Hindlimb muscle (tissue), 1 donor: ENCODE results near the gene MAN1A2. TPM values are rescaled to one million over a fixed set of nuclear protein-coding genes. Genes with fewer than 3 reads are reported as not detected.
A peak's percentile ranks its signal among the peaks of the same experiment; 100 is the strongest.
"Not testable (repeated sequence)": the region's sequence is repeated elsewhere in the genome, so short reads cannot be mapped to it uniquely, and the experiment has no call there.

Experiments used
- DNase-seq: peaks from one replicate; pipeline ENCODE4 v3.0.0-alpha.2; 2013
- polyA plus RNA-seq: library from polyadenylated mRNA; unstranded; fragments of 120-200 nt; gene quantifications from one replicate; pipeline ENCODE4 v1.2.1, GENCODE V29; 2013; ENCODE audit not compliant: insufficient read length

MAN1A2 gene
- polyA plus RNA-seq, 1 donor, result 24.6 TPM

DNA sequence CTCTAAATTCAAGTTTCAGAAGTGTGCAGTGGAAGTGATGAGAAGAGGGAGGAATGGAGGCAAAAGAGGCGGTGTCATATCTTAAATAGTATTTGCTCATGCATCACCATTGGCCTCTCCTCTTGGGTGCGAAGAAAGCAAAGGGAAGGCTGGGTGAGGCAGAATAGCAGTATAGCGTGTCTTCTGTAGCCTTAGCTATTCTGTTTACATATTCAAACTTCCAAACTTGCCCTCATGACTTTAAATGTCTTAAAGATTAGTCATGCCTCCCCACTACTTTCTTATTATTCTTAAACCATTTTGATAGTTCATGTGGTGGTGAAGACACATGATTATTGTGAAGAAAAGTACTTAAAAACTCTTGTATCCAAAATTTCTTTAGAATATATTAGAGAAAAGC is 134.0 kb downstream of the MAN1A2 start:
- no peak for DNase-seq

DNA sequence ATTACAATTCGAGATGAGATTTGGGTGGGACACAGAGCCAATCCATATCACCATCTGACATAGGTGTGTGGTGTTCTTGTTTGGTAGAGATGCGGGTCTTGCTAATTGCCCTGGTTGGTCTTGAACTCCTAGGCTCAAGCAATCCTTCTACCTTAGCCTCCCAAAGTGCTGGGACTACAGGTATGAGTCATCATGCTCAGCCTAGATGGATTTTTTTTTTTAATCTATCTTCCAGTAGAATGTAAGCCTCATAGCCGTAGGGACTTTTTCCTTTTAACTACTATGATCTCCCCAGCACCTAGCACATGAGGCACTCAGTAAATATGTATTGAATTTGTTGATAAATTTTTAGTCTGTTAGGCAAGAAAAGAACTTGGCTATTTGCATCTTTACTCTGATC is 144.0 kb downstream of the MAN1A2 start:
- no peak for DNase-seq

GRCh38 chr1:117512728-117513321 is 145.6 kb downstream of the MAN1A2 start:
- DNase-seq, result peak; percentile 14

GRCh38 chr1:117523111-117523510 is 155.9 kb downstream of the MAN1A2 start:
- DNase-seq, result no peak

DNA sequence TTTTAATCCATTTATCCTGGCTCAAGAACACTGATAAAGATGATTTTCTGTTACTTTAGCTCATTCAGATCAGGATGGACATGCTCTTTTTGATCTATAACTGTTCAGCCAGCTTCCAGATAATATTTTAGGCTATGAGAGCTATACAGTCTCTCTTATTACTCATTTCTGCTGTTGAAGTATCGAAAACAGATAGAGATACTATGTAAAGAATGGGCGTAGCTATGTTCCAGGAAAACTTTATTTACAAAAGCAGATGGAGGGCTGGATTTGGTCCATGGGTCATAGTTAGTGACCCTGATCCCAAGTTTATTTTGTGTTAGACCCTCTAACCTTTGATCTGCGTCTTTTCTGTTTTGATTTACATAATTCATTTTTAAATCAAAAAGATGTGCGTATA is 159.8 kb downstream of the MAN1A2 start:
- DNase-seq, result no peak

DNA sequence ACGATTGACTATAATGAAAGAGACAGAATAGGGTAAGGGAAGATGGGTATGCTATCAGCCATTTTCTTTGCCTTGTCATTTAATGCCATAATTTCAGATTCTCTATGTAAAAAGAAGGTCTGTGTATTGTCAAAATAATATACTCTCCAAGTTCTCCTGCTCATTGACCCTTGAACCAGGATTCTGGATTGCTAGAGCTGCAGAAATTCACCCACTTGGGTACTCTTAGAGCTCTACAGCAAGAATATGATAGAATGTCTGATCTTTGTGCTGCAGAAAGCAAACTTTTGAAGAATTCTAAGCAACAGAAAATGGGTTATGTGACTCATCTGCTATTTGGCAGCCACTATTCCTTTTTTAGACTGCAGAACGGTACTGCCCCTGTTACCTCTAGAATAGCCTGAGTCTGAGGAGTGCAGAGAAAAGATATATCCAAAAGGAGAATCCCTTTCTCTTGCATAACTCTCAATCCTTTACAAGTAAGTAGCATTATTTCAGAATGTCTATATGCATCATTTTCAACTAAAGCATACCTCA is 160.4 kb downstream of the MAN1A2 start:
- no peak for DNase-seq

- no peak for DNase-seq
These were observed 162.4 kb downstream of the MAN1A2 start for GRCh38 chr1:117529683-117530082.

- no peak for DNase-seq
These were observed 164.0 kb downstream of the MAN1A2 start for GRCh38 chr1:117531222-117531621.

DNA sequence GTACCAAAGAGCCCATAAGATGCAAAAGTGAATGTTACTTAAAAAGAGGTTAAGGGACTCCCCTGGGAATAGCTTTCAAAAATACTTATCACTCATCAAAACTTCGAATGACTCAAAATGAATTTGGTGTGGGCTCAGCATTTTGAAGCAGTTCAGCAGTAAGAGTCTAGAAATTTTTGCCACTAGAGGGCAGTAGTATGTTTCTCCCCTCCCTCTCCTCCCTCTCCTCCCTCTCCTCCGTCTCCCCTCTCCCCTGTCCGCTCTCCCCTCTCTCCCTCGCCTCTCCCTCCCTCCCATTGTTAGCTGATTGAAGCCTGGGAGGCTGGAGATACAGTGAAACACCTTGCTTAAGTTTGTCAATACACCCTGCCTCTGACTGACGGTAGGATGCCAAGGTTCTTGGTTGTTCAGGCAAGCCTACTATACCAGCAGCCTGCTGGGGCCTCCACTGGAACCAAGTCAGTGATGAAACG is 167.8 kb downstream of the MAN1A2 start:
- DNase-seq, result peak; percentile 40

DNA sequence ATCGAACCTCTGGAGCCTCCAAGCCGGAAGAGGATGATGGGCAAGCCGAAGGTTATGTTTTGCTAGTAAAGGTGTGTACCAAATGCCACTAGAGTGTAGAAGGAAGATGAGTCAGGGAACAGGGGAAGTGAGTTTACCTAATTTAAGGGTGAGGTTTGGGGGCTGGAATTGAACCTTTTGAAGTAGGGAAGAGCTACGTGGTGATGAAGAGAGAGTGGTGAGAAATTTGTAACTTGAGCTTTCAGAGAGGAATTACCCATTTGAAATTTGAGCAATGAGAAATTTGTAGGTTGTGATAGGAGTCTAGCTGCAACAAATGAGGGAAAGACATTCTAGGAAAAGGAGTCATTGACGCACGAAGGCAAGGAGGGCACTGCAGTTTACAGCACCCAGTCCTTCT is 168.6 kb downstream of the MAN1A2 start:
- DNase-seq, result no peak

DNA sequence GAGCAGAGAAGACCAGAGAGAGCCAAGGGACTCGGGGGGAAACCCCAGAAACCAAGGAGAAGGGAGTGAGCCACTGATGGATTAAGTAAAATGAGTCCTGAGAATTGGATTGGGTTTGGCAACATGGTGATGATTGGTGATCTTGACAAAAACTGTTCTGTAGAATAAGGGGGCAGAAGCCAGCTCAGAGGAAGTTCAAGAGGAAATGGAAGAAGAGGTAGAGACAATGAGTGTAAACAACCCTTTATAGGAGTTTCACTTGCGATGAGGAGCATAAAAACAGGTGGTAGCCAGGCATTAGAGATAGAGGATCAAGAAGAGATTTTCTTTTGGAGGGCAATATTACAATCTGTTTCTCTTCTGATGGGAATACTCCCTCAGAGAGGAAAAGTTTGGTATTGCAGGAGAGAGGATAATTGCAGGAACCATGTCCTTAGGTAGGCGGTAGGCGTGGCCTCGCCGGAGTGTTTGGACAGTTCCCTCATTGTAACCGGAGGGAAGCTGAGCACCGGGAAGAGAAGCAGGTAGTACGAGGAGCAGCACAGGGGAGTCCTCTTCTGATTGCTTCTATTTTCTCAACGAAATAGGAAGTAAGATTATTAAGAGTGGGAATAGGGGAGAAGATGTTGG is 170.2 kb downstream of the MAN1A2 start:
- no peak for DNase-seq

DNA sequence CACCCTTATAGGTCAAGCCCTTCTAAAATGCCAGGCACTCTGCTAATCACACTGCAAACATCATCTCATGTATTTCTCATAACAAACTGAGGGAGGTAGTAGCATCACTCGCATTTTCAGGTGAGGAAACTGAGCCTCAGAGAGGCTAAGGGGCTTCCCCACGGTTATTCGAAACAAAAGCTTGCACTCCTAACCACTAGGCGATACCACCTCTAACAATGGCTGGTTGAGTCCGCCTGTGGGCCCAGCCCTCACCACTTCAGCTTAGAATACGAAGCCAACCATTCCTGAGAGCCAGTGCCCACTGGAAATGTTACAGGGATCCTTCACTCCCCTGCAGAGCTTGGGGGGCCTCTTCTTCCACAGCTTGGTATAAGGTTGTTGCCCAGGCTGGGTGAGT is 173.3 kb downstream of the MAN1A2 start:
- no peak for DNase-seq

- no peak for DNase-seq
These were observed 173.8 kb downstream of the MAN1A2 start for GRCh38 chr1:117541003-117541402.

DNA sequence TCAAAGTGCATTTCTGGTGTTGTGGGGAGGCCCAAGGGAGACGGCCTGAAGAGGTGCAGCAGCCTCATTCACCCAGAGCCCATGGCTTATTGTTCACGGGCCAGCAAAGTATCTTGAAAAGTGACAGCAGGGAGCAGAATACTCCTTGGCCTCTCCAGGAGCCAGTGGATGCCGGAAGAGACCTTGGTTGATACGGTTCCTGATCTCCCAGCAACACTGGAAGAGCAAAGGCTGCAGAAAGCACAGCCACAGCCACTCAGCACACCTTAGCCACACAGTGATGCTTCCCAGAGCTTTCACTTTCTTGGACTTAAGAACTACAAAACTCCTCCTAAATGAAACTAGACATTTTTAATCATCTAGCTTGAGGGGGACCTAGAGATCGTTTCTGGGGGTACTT is 174.3 kb downstream of the MAN1A2 start:
- no peak for DNase-seq

GRCh38 chr1:117544509-117545109 is 177.4 kb downstream of the MAN1A2 start:
- no peak for DNase-seq

GRCh38 chr1:117546467-117546866 is 179.2 kb downstream of the MAN1A2 start:
- no peak for DNase-seq

DNA sequence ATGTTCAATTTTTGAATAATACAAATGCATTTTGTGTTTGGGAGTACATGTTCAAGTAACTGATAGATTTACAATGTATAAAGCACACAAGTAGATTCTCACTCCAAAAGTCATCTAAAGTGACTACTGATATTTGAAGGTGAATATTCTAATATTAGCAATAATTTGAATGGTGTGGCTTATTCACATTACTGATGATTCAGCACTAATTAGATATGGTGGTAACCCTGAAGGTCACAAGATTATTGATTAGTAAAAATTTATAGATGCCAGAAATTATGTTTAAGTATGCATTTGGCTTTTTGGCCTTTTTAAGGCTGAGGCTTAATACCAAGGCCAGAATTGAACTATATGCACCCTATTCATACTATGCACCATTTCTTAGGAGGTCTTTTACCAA is 186.2 kb downstream of the MAN1A2 start:
- DNase-seq, result no peak

GRCh38 chr1:117555806-117556205 is 188.6 kb downstream of the MAN1A2 start:
- no peak for DNase-seq

GRCh38 chr1:117556341-117556740 is 189.1 kb downstream of the MAN1A2 start:
- no peak for DNase-seq

GRCh38 chr1:117556976-117557375 is 189.7 kb downstream of the MAN1A2 start:
- DNase-seq, result no peak

DNA sequence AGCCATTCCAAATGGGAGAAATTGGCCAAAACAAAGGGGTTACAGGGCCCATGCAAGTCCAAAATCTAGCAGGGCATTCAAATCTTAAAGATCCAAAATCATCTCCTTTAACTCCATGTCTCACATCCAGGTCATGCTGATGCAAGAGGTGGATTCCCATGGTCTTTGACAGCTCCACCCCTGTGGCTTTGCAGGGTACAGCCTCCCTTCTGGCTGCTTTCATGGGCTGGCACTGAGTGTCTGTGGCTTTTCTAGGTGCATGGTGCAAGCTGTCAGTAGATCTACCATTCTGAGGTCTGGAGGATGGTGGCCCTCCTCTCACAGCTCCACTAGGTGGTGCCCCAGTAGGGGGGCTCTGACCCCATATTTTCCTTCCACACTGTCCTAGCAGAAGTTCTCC is 191.2 kb downstream of the MAN1A2 start:
- not testable (repeated sequence) for DNase-seq

DNA sequence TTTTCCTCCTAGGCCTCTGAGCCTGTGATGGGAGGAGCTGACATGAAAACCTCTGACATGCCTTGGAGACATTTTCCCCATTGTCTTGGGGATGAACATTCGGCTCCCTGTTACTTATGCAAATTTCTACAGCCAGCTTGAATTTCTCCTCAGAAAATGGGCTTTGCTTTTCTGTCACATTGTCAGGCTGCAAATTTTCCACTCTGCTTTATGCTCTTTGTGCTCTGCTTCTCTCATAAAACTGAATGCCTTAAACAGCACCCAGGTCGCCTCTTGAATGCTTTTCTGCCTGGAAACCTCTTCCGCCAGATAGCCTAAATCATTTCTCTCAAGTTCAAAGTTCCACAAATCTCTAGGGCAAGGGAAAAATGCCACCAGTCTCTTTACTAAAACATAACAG is 191.9 kb downstream of the MAN1A2 start:
- no peak for DNase-seq

GRCh38 chr1:117559985-117560384 is 192.7 kb downstream of the MAN1A2 start:
- no peak for DNase-seq

- no peak for DNase-seq
These were observed 193.8 kb downstream of the MAN1A2 start for GRCh38 chr1:117561071-117561470.
